ENCODE results near the gene ZNF750.

Gene ZNF750

DNA sequence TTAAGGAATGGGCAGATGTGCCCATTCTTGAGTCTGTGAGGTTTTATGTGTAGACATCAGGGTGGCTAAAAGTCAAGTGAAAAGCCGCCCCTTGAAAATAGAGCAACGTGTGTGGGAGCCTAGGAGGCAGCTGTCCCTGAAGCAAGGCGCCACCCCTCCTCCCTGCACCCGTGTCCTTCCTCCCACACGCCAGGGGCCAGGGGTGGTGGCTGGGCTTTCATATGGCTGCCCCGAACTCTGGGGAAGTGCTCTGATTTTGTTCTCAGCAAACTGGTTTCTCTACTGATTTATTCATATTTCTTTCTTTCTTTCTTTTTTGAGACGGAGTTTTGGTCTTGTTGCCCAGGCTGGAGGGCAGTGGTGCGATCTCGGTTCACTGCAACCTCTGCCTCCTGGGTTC, 4.7 kb downstream of the ZNF750 start:
- no peak for DNase-seq (ENCODE audit: low spot score)

DNA sequence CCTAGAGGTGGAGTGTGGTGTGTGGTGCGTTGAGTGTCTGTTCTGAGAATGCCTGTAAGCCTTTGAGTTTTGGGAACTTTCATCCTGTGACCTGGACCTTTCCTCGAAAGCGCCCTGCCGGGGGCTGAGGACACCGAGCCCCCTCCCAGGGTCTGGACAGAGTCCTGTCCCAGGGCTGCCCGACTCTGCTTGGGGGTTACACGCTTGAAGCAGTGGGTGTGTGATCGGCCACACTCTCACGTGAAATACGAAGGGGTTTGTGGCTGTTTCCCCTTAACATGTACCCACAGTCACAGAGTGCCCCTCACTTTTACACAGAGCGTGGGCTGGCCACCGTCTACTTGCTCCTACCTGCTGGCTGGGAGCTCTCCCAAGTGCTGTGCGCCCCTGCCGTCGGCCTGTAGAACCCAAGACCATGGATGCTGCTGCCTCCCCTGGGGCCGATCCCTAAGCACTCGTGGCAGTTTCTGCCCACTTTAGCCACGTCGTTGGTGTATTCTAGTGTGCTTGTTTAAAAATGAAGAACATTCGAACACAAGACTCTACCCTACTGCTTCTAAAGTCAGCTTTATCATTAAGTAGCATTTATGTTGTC, 6.8 kb downstream of the ZNF750 start:
- no peak for DNase-seq (ENCODE audit: low spot score)

DNA sequence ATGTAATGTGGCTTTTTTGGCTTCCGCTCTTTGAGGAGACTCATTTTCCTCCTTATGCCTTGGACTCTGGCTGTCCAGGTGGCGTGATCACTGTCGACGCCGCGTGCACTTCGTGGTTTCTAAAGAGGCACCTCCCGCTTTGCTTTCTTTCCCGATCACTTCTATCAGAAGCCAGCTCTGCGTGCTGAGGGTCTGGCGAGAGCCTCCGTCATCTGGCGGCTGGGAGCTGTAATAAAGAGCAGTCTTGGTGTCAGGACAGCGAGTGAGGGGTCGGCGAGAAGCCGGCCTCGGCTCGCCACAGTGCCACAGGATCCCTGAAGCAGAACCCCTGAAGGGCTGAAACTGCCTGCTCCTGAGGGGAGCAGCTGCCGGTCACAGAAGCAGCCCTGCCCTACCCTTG, 7.4 kb downstream of the ZNF750 start:
- no peak for DNase-seq (ENCODE audit: low spot score)

DNA sequence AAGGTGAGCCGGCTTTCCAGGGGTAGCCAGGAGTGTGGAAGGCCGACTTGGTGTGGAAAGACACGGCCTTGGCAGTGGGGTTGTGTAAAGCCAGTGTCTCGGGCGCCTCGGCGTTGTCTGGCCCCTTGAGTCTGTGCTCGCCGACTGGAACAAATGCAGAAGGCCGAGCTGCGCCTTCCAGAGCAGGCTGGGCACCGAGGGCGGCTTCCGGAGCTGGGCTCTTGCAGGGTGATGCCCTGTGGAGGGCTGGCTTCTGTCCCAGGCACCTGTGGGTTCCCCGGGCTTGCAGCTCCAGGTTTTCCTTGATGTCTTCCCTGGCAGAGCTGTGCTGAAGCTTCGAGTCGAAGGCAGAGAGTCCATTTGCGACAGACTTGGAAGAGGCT, 8.0 kb downstream of the ZNF750 start:
- no peak for DNase-seq (ENCODE audit: low spot score)

DNA sequence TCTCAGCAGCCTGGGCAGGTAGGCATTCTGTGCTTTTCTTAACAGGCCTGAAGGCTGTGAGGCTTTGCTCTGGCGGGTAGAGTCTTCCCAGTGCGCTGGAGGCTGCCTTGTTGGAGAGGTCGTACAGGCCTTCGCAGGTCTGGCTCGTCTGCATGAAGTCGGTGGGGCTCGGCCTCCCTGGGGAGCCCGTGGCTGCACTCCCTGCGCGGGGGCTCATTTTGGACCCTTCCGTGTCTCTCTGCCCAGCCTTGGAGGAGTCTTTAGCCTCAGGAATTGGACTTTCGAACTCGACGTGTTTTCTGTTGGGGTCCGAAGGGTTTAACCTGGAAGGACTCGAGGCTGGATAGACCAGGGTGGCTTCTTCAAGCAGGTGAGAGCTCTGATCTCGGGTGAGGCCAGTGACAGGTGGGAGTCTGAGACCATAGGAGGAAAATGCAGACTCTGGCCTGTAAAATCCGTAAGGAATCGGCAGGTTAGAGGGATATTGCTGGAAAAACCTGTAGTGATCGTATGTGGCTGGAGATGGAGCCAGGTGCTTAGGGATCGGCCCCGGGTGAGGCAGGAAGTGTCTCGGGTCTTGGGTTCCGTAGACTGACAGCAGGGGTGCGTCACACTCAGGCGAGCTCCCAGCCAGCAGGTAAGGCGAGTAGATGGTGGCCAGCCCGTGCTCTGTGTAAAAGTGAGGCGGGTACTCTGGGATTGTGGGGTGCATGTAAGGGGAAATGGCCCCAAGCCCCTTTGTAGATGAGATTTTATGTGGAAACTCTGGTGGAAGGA, 8.6 kb downstream of the ZNF750 start:
- no peak for DNase-seq (ENCODE audit: low spot score)

DNA sequence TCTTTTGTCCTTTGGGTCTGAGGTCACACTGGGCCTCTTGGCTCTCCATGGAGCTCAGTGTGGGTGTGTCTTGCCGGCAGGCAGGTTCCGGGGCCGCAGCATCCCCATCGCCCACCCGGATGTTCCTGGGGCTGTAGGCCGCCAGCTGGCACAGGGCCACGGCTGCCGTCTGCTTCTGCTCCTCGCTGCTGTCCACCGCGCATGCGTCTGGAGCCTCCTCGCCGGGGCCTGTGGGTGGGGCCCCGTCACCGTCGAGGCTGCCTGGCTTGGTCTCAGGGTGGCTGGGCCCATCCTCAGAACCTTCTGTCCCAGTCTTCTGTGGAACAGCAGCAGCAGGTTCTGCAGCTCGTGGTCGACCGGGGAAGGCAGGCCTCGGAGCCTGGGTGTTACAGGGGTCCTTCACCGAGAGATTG, 9.6 kb downstream of the ZNF750 start:
- no peak for DNase-seq (ENCODE audit: low spot score)

DNA sequence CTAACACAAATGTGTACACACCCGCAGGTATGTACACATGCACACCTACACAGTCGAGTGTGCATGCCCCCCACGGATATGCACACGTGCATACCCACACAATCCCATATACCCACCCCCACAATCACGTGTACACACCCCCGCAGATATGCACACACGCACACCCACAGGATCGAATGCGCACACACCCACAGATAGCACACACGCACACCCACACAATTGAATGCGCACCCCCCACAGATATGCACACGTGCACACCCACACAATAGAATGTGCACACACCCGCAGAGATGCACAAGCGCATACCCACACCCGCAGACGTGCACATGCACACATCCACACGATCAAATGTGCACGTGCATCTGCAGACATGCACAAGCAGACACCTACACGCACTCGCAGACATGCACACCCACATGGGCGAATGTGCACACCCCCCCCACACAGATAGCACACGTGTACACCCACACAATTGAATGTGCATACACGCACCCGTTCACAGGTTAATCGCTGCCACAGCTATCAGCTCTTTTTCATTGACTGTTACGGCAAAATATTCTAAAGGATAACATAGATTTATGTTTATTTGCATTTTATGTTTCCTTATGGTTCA, 10.8 kb downstream of the ZNF750 start:
- no peak for DNase-seq (ENCODE audit: low spot score)

DNA sequence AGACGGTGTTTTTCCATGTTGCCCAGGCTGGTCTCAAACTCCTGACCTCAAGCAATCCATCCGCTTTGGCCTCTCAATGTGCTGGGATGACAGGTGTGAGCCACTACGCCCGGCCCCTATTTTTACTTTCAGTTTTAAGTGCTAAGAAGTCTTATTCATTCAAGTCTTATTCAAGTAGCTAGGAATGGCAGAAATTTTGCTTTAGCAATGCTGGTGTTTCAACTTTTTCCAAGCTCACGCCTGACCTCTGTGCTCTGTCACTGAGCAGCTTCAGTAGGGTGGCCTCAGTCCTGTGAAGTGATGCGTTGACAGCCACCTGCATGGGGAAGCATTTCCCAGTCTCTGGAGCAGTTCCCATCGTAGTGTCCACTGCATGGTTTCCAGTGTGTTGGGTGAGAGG, 12.9 kb downstream of the ZNF750 start:
- DNase-seq (ENCODE audit: low spot score), result no peak

DNA sequence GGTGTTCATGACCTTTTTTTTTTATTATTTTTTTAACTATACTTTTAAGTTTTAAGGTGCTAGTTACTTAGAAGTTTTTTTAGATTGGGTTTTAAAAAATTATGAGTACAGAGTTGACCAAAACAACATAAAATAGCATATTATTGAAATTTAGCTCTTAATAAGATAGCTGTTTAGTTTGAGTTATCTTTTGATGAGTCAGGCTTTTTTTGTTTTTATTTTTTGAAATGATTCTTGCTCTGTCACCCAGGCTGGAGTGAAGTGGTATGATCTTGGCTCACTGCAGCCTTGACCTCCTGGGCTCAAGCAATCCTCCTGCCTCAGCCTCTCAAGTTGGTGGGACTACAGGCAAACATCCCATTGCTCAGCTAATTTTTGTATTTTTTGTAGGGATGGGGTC, 13.6 kb downstream of the ZNF750 start:
- no peak for DNase-seq (ENCODE audit: low spot score)

DNA sequence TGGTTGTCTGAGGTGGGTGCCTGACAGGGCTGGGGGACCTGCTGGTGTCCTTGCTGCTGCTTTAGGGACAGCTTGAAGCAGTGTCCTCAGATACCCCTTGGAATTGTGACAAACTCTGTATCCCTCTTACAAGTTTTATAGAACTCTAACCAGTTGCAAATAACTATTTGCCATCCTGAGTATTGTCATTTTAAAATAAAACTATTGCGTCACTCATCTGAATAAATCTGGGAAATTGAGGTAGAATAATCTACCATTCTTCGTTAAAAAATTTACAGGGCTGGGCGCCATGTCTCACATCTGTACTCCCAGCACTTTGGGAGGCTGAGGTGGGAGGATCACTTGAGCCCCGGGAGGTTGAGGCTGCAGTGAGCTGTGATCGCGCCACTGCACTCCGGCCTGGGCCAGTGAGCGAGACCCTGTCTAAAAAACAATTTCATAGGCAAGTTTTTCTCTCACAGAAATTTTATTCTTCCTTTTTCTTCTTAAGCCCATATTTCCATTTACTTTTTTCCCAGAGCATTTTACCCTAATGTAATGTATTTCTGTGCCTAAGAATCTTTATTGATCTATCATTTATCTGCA, 14.2 kb downstream of the ZNF750 start:
- no peak for DNase-seq (ENCODE audit: low spot score)

DNA sequence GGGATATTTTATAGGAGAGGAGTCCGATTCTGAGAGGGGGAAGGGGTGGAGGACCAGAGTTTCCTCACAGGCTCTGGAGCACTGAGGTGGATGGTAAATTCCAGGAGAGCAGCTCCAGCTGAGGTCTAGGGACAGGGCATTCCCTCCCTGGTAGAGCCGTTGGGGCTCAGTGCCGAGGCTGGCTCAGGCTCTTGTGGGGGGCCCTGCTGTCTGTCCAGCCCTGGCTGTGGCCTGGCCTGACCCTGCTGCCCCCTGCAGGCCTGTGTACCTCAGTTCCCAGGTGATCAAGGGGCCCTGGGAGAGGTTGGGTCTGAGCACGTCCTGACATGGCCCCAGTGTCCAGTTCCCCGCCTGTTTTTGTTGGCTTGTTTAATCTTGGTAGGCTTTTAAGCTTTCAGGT, 16.8 kb downstream of the ZNF750 start:
- no peak for DNase-seq (ENCODE audit: low spot score)

DNA sequence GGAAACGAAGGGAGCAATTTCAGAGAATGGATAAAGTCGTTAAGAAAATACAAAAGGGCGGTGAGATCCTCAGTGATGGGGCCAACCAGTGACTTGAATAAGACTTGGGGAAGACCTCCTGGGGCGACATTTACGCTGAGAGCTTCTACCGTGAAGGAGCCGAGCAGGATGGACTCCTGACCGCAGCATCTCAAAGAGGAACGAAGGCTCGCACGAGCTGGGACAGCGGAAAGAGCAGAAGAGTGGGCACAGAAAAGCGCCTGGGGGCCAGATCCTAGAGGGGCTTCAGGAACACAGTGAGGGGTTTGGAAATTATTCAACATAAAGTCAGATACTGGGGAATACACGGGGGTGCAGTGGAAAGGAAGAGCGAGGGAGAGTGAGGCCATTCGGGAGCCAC, 17.5 kb downstream of the ZNF750 start:
- DNase-seq (ENCODE audit: low spot score), result no peak

DNA sequence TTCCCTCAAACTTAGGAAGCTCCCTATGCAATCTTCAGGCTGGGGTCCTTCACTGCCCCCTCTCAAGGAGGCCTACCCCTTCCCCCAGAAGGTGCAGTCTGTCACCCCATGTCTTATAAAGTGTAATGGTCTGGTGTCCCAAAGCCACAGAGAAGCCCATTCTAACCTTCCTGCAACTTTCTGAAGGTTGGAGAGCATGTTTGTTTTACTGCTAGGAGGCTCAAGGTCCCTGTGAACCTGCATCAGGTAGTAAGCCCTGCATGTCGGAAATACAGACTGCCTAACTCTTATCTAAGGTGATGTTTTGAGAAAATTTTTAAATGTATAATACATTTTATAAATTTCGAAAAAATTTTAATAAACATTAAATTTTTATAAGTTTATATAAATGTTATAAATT, 18.3 kb downstream of the ZNF750 start:
- DNase-seq (ENCODE audit: low spot score), result no peak

DNA sequence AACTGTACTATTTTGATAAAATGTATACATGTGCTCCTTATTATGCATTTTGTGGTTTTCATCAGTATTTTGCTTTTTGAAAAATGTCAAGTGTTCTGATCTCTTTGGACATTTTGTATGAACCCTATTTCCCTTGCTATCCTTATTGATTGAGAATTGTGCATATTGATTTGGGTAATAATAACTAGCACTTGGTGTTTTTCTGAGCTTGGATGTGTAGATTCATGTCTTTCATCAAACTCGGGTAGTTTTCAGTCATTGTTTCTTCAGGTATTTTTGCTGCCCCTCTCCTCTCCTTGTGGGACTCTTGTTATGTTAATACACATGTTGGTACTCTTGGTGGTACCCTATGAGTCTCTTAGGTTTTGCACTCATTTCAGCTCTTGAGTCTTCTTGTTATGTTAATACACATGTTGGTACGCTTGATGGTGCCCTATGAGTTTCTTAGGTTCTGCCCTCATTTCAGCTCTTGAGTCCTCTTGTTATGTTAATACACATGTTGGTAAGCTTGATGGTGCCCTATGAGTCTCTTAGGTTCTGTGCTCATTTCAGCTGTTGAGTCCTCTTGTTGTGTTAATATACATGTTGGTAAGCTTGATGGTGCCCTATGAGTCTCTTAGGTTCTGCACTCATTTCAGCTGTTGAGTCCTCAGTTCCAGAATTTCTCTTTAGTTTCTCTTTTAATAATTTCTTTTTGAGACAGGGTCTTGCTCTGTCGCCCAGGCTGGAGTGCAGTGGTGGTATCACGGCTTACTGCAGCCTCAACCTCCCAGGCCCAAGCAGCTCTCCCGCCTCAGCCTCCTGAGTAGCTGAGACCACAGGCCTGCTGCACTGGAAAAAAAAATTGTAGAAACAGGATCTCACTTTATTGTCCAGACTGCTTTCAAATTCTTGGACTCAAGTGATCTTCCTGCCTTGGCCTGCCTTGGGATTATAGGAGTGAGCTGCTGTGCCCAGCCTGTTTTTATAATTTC, 19.3 kb downstream of the ZNF750 start:
- DNase-seq (ENCODE audit: low spot score), result no peak

DNA sequence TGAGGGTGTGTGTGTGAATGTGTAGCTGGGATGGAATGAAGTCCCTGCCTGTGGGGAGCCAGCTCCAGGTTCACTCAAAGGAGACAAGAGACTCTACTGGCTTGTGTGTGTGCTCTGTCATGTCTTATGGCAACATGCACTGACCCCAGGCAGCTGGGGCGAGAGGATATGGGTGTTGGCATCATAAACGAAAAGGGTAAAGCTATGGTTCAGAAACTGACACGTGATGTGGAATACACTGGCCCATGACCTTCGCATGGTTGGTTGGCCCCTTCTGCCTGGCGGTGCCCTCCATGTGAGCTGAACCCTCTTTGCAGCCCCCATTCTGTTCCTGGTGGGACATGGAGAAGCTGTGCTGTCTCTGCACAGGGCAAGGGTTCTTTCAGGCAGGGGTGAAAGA, 21.9 kb downstream of the ZNF750 start:
- no peak for DNase-seq (ENCODE audit: low spot score)

DNA sequence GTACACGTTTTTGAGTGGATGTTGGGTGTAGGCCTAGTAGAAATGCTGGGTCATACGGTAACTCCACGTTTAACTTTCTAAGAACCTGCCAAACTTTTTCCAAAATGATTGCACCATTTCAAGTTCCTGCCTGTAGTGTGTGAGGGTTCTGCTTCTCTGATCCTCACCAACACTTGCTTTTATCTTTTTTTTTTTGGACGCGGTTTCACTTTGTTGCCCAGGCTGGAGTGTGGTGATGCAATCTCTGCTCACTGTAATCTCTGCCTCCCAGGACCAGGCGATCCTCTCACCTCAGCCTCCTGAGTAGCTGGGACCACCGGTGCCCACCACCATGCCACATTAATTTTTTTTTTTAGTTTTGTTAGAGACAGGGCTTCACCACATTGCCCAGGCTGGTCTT, 23.5 kb downstream of the ZNF750 start:
- DNase-seq (ENCODE audit: low spot score), result no peak

DNA sequence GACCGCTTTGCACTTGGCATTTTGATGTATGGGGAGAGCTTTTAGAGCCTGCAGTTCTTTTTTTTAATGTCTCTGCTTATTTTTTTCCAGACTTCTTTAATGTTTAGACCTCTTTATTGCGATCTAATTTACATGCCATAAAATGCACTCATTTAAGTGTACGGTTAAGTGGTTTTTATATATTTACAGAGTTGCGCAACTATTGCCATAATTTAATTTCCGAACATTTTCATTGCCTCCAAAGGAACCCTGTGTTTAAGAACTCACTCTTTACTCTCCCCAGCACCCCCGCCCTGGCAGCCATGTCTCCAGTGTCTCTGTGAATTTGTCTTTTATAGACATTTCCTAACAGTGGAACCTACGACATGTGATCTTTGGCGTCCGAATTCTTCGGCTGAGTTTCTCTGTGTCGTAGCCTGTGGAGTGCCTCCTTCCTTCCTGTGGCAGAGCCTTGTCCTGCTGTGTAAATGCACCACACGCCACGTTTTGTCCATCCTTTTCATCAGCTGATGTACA, 24.0 kb downstream of the ZNF750 start:
- DNase-seq (ENCODE audit: low spot score), result no peak

DNA sequence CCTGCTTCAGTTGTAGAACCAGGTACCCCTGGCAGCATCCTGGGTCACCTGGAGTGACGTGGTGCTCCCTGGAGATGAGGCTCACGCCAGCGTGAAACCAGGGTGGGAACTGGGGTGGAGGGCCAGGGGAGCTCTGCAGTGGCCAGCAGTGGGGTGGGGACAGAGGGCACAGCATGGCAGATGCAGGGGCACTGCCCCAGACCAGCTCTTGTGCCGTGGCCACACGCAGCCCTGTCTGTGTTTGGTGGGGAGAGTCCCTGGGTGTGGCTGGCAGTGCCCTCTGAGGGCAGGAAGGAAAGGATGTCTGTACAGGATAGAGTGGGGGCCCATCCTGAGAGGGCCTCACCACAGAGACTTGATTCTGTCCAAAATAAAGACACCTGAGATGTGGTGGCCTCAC, 24.5 kb downstream of the ZNF750 start:
- no peak for DNase-seq (ENCODE audit: low spot score)

DNA sequence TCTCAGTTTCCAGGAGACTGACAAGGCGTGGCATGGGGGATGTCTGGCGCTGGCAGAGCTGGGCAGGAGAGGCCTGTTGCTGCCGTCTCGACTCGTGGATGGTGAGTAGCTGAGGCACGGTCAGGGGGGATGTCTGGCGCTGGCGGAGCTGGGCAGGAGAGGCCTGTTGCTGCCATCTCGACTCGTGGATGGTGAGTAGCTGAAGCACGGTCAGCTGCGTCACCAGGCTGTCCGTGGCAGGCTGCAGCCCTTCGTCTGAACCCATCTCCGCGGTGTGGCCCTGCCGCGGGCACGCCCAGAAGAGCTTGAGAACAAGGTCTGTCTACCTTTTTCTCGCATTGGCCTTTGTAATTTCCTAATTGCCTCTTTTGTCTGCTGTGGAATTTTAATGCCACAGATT, 25.0 kb downstream of the ZNF750 start:
- DNase-seq (ENCODE audit: low spot score), result no peak

DNA sequence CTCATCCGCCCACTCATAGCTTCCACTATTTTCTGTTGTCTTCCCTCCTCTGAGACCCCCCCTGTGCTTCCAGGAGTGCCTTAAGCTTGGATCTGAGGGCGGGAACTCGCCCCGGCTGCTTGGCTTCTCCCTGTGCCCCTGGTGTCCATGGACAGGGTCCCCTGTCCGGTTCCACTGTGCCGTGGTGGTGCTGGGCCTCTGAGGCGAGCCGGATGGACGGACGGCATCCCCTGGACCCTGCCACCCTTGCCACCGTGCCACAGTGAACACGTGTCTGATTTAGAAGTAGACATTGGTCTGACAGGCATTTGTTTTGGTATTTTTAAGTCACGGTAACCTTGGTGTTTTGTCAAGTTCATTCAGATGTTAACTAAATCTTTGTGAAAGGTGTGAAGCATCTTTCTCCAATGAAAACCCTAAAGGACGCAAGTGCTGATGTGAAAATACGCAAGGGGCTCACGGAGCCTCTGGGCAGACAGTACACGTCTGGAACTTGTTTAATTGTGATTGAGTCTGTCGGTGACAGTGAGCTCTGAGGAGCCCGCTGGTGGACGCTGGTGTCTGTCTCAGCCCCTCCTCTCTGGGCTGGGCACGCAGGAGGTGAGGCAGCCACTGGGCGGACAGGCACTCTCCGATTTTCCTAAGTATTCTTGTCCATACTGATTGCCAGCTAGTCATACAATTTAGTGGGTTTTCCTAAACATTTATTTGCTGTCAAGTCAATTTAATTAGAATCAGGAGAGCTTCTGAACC, 26.3 kb downstream of the ZNF750 start:
- no peak for DNase-seq (ENCODE audit: low spot score)

DNA sequence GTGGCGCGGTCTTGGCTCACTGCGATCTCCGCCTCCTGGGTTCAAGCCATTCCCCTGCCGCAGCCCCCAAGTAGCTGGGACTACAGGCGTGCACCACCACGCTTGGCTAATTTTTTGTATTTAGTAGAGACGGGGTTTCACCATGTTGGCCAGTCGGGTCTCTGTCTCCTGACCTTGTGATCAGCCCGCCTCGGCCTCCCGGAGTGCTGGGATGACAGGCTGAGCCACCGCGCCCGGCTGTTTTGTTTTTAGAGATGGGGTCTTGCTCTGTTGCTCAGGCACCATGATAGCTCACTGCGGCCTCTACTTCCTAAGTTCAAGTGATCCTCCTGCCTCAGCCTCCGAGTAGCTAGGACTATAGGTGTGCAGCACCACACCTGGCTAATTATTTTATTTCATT, 27.2 kb downstream of the ZNF750 start:
- DNase-seq (ENCODE audit: low spot score), result no peak

Measured in GM03348 (cell line).